GM23338 (cell line): ENCODE results near the gene TMEM92. TPM values are rescaled to one million over a fixed set of nuclear protein-coding genes. Genes with fewer than 3 reads are reported as not detected.

Experiments used
- ATAC-seq: fragments of 200-7000 bp; cut with Tn5 transposase; 3 replicates; pipeline ENCODE4 v1.9.1; 2020
- DNase-seq: peaks from one replicate; pipeline ENCODE4 v3.0.0-alpha.2; 2015; ENCODE audit warnings: low spot score
- H2AFZ ChIP-seq: fragments of 200-600 bp; sonication (generic); 2 replicates; pipeline ENCODE4 v1.8.0; 2016; ENCODE audit warnings: antibody characterized with exemption, mild to moderate bottlenecking, moderate library complexity
- H3F3A ChIP-seq: fragments of 200-600 bp; sonication (generic); replicated peaks from 2 replicates; pipeline ENCODE4 v1.8.0; 2017; ENCODE audit warnings: antibody characterized with exemption, mixed run types, low read depth
- H3K27ac ChIP-seq: fragments of 200-600 bp; sonication (generic); 2 replicates; pipeline ENCODE4 v1.6.1; 2016; ENCODE audit warnings: low read depth
- H3K27me3 ChIP-seq: fragments of 200-600 bp; sonication (generic); 2 replicates; pipeline ENCODE4 v1.8.0; 2016; ENCODE audit warnings: mild to moderate bottlenecking, mixed run types, moderate library complexity; ENCODE audit not compliant: insufficient read depth
- H3K36me3 ChIP-seq: fragments of 200-600 bp; sonication (generic); 2 replicates; pipeline ENCODE4 v1.8.0; 2016; ENCODE audit warnings: mild to moderate bottlenecking; ENCODE audit not compliant: insufficient read depth
- H3K4me1 ChIP-seq: fragments of 200-600 bp; sonication (generic); 2 replicates; pipeline ENCODE4 v1.8.0; 2016; ENCODE audit warnings: mild to moderate bottlenecking, moderate library complexity; ENCODE audit not compliant: insufficient read depth
- H3K4me2 ChIP-seq: fragments of 200-600 bp; sonication (generic); 2 replicates; pipeline ENCODE4 v1.7.1; 2017; ENCODE audit warnings: mixed run types
- H3K4me3 ChIP-seq: fragments of 200-600 bp; sonication (generic); 2 replicates; pipeline ENCODE4 v1.6.1; 2016; ENCODE audit warnings: mixed run types
- H3K79me2 ChIP-seq: fragments of 200-600 bp; sonication (generic); replicated peaks from 2 replicates; pipeline ENCODE4 v1.8.0; 2017; ENCODE audit warnings: mild to moderate bottlenecking; ENCODE audit not compliant: insufficient read depth
- H3K9me2 ChIP-seq: fragments of 200-600 bp; sonication (generic); 2 replicates; pipeline ENCODE4 v1.8.0; 2017; ENCODE audit not compliant: insufficient read depth
- H4K20me1 ChIP-seq: fragments of 200-600 bp; sonication (generic); replicated peaks from 2 replicates; pipeline ENCODE4 v1.8.0; 2017; ENCODE audit warnings: mild to moderate bottlenecking; ENCODE audit not compliant: insufficient read depth
- H3K27ac Mint-ChIP-seq: 2 replicates; pipeline ENCODE4 v1.8.0; 2020; ENCODE audit warnings: inconsistent platforms, mild to moderate bottlenecking, moderate library complexity, mixed read lengths
- H3K27me3 Mint-ChIP-seq: 3 replicates; pipeline ENCODE4 v1.8.0; 2022; ENCODE audit warnings: low read depth, mild to moderate bottlenecking, moderate library complexity, mixed read lengths, inconsistent platforms; ENCODE audit not compliant: insufficient read depth, poor library complexity
- H3K36me3 Mint-ChIP-seq: 3 replicates; pipeline ENCODE4 v1.8.0; 2021; ENCODE audit warnings: low read depth, mild to moderate bottlenecking, inconsistent platforms, moderate library complexity, mixed read lengths
- H3K4me1 Mint-ChIP-seq: 3 replicates; pipeline ENCODE4 v1.8.0; 2020; ENCODE audit warnings: mild to moderate bottlenecking, inconsistent platforms, mixed read lengths
- H3K4me3 Mint-ChIP-seq: 3 replicates; pipeline ENCODE4 v1.8.0; 2021; ENCODE audit warnings: moderate library complexity, mild to moderate bottlenecking, inconsistent platforms, mixed read lengths
- H3K9me3 Mint-ChIP-seq: 3 replicates; pipeline ENCODE4 v1.8.0; 2020; ENCODE audit warnings: moderate library complexity, mild to moderate bottlenecking, inconsistent platforms, mixed read lengths
- CTCF ChIP-seq, 2 experiments: fragments of 200-600 bp in 1 of 2; sonication (generic) in 1 of 2; conservative IDR thresholded peaks; 2 replicates each; pipeline versions ENCODE4 v1.5.1 to v1.6.1; 2016 to 2017; ENCODE audit warnings: antibody characterized with exemption in 2 of 2, low read depth in 2 of 2, mild to moderate bottlenecking in 2 of 2, moderate library complexity in 1 of 2
- ETS1 ChIP-seq: IDR thresholded peaks from 2 replicates; pipeline ENCODE4 v1.6.1; 2016; ENCODE audit warnings: antibody characterized with exemption
- EZH2 ChIP-seq: fragments of 200-600 bp; sonication (generic); IDR thresholded peaks from one replicate; pipeline ENCODE4 v1.8.0; 2017; ENCODE audit warnings: antibody characterized with exemption, mild to moderate bottlenecking, low read depth; ENCODE audit not compliant: unreplicated experiment
- EZH2phosphoT487 ChIP-seq: fragments of 200-600 bp; sonication (generic); IDR thresholded peaks from one replicate; pipeline ENCODE4 v1.8.1; 2018; ENCODE audit warnings: antibody characterized with exemption; ENCODE audit not compliant: unreplicated experiment
- JUNB ChIP-seq: IDR thresholded peaks from one replicate; pipeline ENCODE4 v1.6.1; 2016; ENCODE audit warnings: antibody characterized with exemption; ENCODE audit not compliant: unreplicated experiment
- NANOG ChIP-seq: IDR thresholded peaks from 2 replicates; pipeline ENCODE4 v1.6.1; 2016; ENCODE audit warnings: antibody characterized with exemption, borderline replicate concordance
- POLR2AphosphoS5 ChIP-seq: IDR thresholded peaks from 2 replicates; pipeline ENCODE4 v1.6.1; 2016; ENCODE audit warnings: antibody characterized with exemption, low read depth
- STAT1 ChIP-seq: IDR thresholded peaks from one replicate; pipeline ENCODE4 v1.6.1; 2016; ENCODE audit warnings: antibody characterized with exemption; ENCODE audit not compliant: unreplicated experiment
- ZNF114 ChIP-seq: fragments of 250-450 bp; sonication (Bioruptor Pico); IDR thresholded peaks from 2 replicates; pipeline ENCODE4 v1.5.0; 2020; ENCODE audit warnings: mild to moderate bottlenecking, moderate library complexity
- ZNF331 ChIP-seq: fragments of 250-450 bp; sonication (Bioruptor Pico); IDR thresholded peaks from 2 replicates; pipeline ENCODE4 v1.5.0; 2020; ENCODE audit warnings: low read depth, mild to moderate bottlenecking, moderate library complexity
- polyA plus RNA-seq: library from polyadenylated mRNA; unstranded; fragments of >200 nt; fragmentation: Nextera tagmentation; extraction: Ambion mirVana; gene quantifications from 2 replicates; pipeline ENCODE4 v1.2.1, GENCODE V29; 2016
- total RNA-seq: library from RNA; depleted of rRNA; stranded (reverse); fragments of >200 nt; shearing (Covaris generic); gene quantifications from 2 replicates; pipeline ENCODE4 v1.2.3, GENCODE V29; 2014
- TF ChIP-seq, protein P1 (sequence below): IDR thresholded peaks from one replicate; pipeline ENCODE4 v1.6.1; 2018; ENCODE audit warnings: antibody characterized with exemption; ENCODE audit not compliant: unreplicated experiment

TMEM92 gene
- total and polyA plus RNA-seq, 2 experiments from 2014 or later, result 9.7 to 18.4 TPM

- TF ChIP-seq EZH2 (no peak), ZNF114 (CRISPR knock-in tag) (no peak), ETS1 (no peak), STAT1 (no peak), NANOG (no peak), POLR2AphosphoS5 (no peak), ZNF331 (CRISPR knock-in tag) (no peak), JUNB (no peak)
Measured at GRCh38 chr17:50319306-50320004, 45.2 kb downstream of the TMEM92 start (continued).

- Mint-ChIP-seq H3K27ac (no peak overlapping the region), H3K9me3 (no peaks in the 10 kb centered on the region), H3K4me1 (no peaks in the 10 kb centered on the region), H3K36me3 (no peaks in the 10 kb centered on the region), H3K4me3 (no peak overlapping the region), H3K27me3 (peaks cover 3% of the 10 kb centered on the region)
- Histone ChIP-seq H3K36me3 (no peaks in the 10 kb centered on the region), H3K27me3 (no peaks in the 10 kb centered on the region), H3K4me3 (no peak overlapping the region), H3F3A (no peaks in the 10 kb centered on the region; the same call in 1 of the 2 replicates), H2AFZ (no peak overlapping the region), H3K9me2 (peaks cover 7% of the 10 kb centered on the region; the same call in 1 of the 2 replicates), H4K20me1 (no peaks in the 10 kb centered on the region), H3K79me2 (no peaks in the 10 kb centered on the region), H3K4me1 (peaks cover 15% of the 10 kb centered on the region), H3K4me2 (no peak overlapping the region), H3K27ac (no peak overlapping the region)
- no peak for TF ChIP-seq CTCF (conservative IDR thresholded peaks at IDR 0.05; ENCODE audit: low read depth in 2 of 2)
- no peak for TF ChIP-seq ZNF331 (CRISPR knock-in tag)
- TF ChIP-seq JUNB, result no peak
- TF ChIP-seq ZNF114 (CRISPR knock-in tag), result no peak
- no peak for TF ChIP-seq NANOG
- TF ChIP-seq, protein P1, sequence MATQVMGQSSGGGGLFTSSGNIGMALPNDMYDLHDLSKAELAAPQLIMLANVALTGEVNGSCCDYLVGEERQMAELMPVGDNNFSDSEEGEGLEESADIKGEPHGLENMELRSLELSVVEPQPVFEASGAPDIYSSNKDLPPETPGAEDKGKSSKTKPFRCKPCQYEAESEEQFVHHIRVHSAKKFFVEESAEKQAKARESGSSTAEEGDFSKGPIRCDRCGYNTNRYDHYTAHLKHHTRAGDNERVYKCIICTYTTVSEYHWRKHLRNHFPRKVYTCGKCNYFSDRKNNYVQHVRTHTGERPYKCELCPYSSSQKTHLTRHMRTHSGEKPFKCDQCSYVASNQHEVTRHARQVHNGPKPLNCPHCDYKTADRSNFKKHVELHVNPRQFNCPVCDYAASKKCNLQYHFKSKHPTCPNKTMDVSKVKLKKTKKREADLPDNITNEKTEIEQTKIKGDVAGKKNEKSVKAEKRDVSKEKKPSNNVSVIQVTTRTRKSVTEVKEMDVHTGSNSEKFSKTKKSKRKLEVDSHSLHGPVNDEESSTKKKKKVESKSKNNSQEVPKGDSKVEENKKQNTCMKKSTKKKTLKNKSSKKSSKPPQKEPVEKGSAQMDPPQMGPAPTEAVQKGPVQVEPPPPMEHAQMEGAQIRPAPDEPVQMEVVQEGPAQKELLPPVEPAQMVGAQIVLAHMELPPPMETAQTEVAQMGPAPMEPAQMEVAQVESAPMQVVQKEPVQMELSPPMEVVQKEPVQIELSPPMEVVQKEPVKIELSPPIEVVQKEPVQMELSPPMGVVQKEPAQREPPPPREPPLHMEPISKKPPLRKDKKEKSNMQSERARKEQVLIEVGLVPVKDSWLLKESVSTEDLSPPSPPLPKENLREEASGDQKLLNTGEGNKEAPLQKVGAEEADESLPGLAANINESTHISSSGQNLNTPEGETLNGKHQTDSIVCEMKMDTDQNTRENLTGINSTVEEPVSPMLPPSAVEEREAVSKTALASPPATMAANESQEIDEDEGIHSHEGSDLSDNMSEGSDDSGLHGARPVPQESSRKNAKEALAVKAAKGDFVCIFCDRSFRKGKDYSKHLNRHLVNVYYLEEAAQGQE, result no peak
- TF ChIP-seq EZH2phosphoT487, result no peak
- no peak for TF ChIP-seq POLR2AphosphoS5
- DNase-seq (no peak), ATAC-seq (no peak)
Measured at GRCh38 chr17:50322271-50322670, 48.0 kb downstream of the TMEM92 start.
